NB4 (cell line): Measurements from ENCODE around the gene DSE.

Source experiments
- CTCF ChIP-seq: IDR thresholded peaks from one replicate; pipeline ENCODE4 v1.5.1; 2012; ENCODE audit warnings: low read depth, low read length
- POLR2A ChIP-seq: IDR thresholded peaks from 2 replicates; pipeline ENCODE4 v1.6.1; 2011; ENCODE audit warnings: mild to moderate bottlenecking; ENCODE audit not compliant: insufficient read length; ENCODE audit errors: extremely low read depth
- TF ChIP-seq, protein P1 (sequence below): IDR thresholded peaks from 2 replicates; pipeline ENCODE4 v1.6.1; 2011; ENCODE audit warnings: low read depth, low read length

GRCh38 chr6:116411284-116411623, 40.5 kb downstream of the DSE start:
- TF ChIP-seq POLR2A (no peak), CTCF (no peak)
- TF ChIP-seq, protein P1, sequence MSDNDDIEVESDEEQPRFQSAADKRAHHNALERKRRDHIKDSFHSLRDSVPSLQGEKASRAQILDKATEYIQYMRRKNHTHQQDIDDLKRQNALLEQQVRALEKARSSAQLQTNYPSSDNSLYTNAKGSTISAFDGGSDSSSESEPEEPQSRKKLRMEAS, result no peak
